ENCODE data around the gene SYP. TPM values are rescaled to one million over a fixed set of nuclear protein-coding genes. Genes with fewer than 3 reads are reported as not detected.

Gene SYP
- total RNA-seq, 1 donor from 2014 or later, result 0.18 TPM

- DNase-seq (ENCODE audit: extremely low read depth, low read depth, low spot score), result no peak
Measured at GRCh38 chrX:49221868-49222267, 21.9 kb upstream of the SYP start.

GRCh38 chrX:49220100-49220499 is 20.1 kb upstream of the SYP start:
- no peak for DNase-seq (ENCODE audit: extremely low read depth, low read depth, low spot score)

DNA sequence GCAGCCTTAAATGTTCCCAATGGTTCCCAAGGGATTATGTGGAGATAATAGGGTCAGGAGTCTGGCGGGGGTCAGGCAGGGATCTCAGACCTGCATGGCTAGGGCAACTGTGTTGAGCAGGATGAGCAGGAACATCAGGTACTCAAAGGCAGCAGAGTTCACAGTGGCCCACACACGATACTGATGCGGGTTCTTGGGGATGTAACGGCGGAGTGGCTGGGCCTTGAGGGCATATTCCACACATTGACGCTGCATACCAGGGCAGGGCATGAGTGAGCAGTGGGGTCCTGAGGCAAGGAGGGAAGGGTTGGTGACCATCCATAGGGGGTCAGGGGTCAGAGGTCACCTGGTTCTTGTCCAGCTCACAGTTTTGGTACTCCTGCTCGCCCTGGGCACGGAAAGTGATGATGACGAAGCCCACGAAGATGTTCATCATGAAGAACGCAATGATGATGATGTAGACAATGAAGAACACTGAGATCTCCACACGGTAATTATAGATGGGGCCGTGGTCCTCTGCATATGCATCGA is 15.1 kb upstream of the SYP start:
- DNase-seq (ENCODE audit: extremely low read depth, low read depth, low spot score), result no peak

GRCh38 chrX:49214416-49214815 is 14.4 kb upstream of the SYP start:
- DNase-seq (ENCODE audit: extremely low read depth, low read depth, low spot score), result no peak

DNA sequence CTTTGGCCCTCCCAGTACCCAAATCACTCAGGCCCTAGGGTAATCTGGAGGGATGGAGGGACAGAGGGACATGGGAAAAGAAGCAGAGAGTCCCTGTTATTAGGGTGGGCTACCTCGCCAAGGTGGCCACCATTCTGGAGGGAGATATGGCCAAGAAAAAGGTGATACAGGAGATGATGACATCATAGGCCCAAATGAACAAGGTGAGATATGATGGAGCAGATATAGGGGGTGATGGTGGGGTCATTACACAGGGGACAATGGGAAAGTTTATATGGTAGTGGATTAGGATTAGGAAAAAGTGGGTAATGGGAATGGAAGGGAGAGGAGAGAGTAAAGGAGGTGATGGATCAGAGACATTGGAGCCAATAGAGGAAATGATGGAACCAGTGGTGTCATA is 12.9 kb upstream of the SYP start:
- no peak for DNase-seq (ENCODE audit: extremely low read depth, low read depth, low spot score)

DNA sequence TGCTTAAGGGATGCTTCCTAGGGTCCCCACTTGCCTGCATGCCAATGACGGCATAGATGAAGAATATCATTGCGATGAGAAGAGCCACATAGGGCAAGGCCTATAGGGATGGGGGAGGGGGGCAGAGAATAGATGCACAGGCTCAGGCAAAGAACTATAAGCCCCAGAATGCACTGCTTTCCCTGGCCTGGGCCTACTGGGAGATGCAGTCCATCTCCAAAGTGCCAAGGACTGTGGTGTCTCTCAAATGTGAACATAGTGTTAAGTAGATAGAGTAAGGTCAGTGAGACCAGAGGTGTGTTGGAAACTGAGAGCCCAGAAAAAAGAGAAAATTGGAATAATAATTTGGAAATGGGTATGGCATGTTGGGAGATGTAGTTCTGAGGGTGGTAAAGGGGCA is 12.2 kb upstream of the SYP start:
- no peak for DNase-seq (ENCODE audit: extremely low read depth, low read depth, low spot score)

GRCh38 chrX:49211074-49211473 is 11.1 kb upstream of the SYP start:
- no peak for DNase-seq (ENCODE audit: extremely low read depth, low read depth, low spot score)

DNA sequence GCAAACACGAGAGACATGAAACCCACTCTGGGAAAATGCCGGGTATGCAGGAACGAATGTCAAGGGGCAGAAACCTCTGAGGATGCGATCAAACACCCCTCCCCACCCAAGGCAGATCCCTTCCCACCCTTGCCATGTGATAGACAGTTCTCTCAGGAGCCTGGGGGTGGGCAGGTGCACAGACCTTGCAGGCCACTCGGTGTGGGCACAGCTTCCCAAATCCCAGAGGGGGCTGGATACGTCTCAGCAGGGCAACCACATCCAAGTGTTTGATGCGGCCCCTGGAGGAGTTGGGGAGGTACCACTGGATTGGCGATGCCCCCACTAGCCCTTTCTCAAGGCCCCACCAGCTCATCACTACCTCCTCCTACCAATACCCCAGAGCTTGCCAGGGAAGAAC is 10.4 kb upstream of the SYP start:
- no peak for DNase-seq (ENCODE audit: extremely low read depth, low read depth, low spot score)

GRCh38 chrX:49209434-49210251 is 9.7 kb upstream of the SYP start:
- no peak for DNase-seq (ENCODE audit: extremely low read depth, low read depth, low spot score)

DNA sequence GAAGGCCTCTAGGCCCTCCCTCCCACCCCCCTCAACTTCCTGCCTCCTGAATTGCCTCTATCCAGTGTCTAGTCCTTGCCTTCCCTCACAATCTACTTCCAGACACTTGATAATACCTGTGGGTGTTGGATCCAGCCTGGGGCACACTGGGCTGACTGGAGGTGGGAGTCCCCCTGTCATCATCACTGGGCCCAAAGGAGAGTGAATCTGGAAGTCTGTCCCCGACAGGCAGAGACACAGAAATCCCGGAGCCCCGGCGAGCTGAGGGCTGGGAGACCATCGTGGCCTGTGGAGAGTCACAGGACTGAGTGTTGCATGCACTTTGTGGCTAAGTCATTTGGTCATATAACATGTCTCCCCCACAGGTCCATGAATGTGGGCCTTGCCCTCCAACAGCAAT is 8.4 kb upstream of the SYP start:
- DNase-seq (ENCODE audit: extremely low read depth, low read depth, low spot score), result no peak

GRCh38 chrX:49206543-49206942 is 6.5 kb upstream of the SYP start:
- DNase-seq (ENCODE audit: extremely low read depth, low read depth, low spot score), result no peak

GRCh38 chrX:49205443-49205842 is 5.5 kb upstream of the SYP start:
- DNase-seq (ENCODE audit: extremely low read depth, low read depth, low spot score), result no peak

DNA sequence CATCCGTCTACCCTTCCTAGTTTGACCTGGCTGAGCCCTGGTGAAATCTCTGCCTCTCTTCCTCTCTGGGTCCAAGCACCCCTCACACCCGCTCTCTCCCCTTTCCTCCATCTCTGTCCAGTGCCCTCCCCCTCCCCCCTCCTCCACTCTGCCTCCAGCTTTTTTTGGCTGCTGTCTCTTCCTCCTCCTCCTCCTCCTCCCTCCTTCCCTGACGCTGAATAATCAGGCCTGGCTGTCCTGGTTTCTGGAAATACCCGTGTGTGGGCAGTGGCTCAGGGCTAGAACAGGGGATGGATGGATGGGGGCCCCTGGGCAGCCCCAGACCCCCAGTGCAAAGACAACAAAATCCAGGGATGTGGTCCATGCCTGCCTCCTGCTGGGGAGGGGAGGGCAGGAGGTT is 4.7 kb upstream of the SYP start:
- no peak for DNase-seq (ENCODE audit: extremely low read depth, low read depth, low spot score)

DNA sequence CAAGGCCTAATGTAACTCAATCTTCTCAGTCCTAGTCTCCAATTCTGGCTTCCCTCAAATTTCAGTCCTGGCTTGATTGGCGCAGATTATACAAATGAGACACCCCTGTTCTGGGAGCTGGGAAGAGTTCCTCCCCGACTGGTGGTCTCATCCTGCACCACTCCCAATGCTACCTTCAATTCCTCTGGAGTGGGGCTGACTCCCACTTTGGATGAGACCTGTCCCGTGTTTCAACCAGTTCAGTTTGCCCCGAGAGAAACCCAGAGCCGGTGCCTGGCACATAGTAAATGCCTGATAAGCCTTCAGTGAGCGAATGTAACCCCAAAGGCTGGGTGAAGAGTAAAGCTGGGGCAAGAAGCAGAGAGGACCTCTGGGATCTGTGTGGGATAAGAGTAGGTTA is 4.0 kb upstream of the SYP start:
- no peak for DNase-seq (ENCODE audit: extremely low read depth, low read depth, low spot score)

GRCh38 chrX:49203536-49203935 is 3.5 kb upstream of the SYP start:
- no peak for DNase-seq (ENCODE audit: extremely low read depth, low read depth, low spot score)

GRCh38 chrX:49202022-49202421 is 2.0 kb upstream of the SYP start:
- no peak for DNase-seq (ENCODE audit: extremely low read depth, low read depth, low spot score)

- no peak for DNase-seq (ENCODE audit: extremely low read depth, low read depth, low spot score)
Measured at GRCh38 chrX:49199315-49199595, 738 bp downstream of the SYP start.

- DNase-seq (ENCODE audit: extremely low read depth, low read depth, low spot score), result no peak
Measured at GRCh38 chrX:49198540-49199314, 1.3 kb downstream of the SYP start.

GRCh38 chrX:49197543-49198087 is 2.4 kb downstream of the SYP start:
- DNase-seq (ENCODE audit: extremely low read depth, low read depth, low spot score), result no peak

GRCh38 chrX:49193542-49193964 is 6.4 kb downstream of the SYP start:
- no peak for DNase-seq (ENCODE audit: extremely low read depth, low read depth, low spot score)

GRCh38 chrX:49192722-49193328 is 7.2 kb downstream of the SYP start:
- DNase-seq (ENCODE audit: extremely low read depth, low read depth, low spot score), result no peak
